Measurements from ENCODE around the gene LTN1. TPM values are rescaled to one million over a fixed set of nuclear protein-coding genes. Genes with fewer than 3 reads are reported as not detected.

LTN1 gene
- total and polyA plus RNA-seq, 2 donors (not counting 1 experiment from before 2014, with no cell fraction given), result 6.6 to 30.1 TPM

DNA sequence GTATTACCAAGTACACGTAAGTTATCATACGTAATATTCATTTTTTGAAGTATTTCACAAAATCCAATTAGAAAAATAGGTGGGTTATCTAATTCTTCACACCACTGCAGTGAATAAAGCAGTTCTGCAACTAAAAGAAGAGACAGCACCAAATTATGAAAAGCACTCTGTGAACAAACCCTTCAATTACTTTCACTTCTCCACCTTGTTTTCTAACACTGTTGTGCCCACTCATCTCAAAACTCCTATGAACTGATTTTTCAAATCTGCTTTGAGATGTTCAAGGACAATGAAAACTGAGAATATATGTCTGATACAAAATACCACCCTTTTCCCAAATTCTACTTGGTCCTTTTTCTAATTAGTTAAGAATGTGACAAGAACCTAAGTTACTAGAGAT lies 39.4 kb downstream of the LTN1 start:
- H2AFZ ChIP-seq (ENCODE audit: insufficient read depth, low read depth, low read length, poor library complexity, severe bottlenecking), result no peak overlapping the region
- Mint-ChIP-seq H3K4me3 (no peak overlapping the region), H3K27me3 (no peaks in the 10 kb centered on the region), H3K4me1 (no peaks in the 10 kb centered on the region), H3K27ac (no peak overlapping the region), H3K9me3 (ENCODE audit: insufficient read depth) (no peaks in the 10 kb centered on the region)
- intact Hi-C loops (cut with micrococcal nuclease), result no loop called here
- no peaks in the 10 kb centered on the region for H3K27me3 ChIP-seq (replicated peaks in 1 of 4; ENCODE audit: control extremely low read depth in 1 of 4, control insufficient read depth in 3 of 4, insufficient read depth in 4 of 4, low read length in 3 of 4)
- ChIA-PET POLR2A (no interaction called here), CTCF (no interaction called here)
- no peaks in the 10 kb centered on the region for H3K79me2 ChIP-seq (ENCODE audit: control insufficient read depth, insufficient read depth, low read length)
- H3K4me2 ChIP-seq (replicated peaks; ENCODE audit: low read depth, low read length, poor library complexity, severe bottlenecking), result no peak overlapping the region
- no peak overlapping the region for H3K27ac ChIP-seq (ENCODE audit: low read length in 2 of 2)
- no CpG with 5 or more reads among the region's 2 CpGs for WGBS (ENCODE audit: insufficient coverage)
- H3K4me3 ChIP-seq (ENCODE audit: control extremely low read depth in 1 of 5, extremely low read depth in 1 of 5, insufficient read depth in 1 of 5, low read depth in 2 of 5, low read length in 4 of 5), result no peak overlapping the region
- no peak overlapping the region for H3K9ac ChIP-seq (ENCODE audit: low read length)
- no peaks in the 10 kb centered on the region for H3K9me3 ChIP-seq (ENCODE audit: control extremely low read depth in 1 of 3, control insufficient read depth in 2 of 3, insufficient read depth in 1 of 3, low read length in 2 of 3)
- ATAC-seq (ENCODE audit: low read depth) (no peak), DNase-seq (no peak)
- no peaks in the 10 kb centered on the region for H4K20me1 ChIP-seq (ENCODE audit: control insufficient read depth, insufficient read depth, low read length, poor library complexity, severe bottlenecking)
- peaks cover 25 to 55% of the 10 kb centered on the region in 2 experiments for H3K36me3 ChIP-seq (replicated peaks in 1 of 2; ENCODE audit: control extremely low read depth in 1 of 2, control insufficient read depth in 1 of 2, extremely low read depth in 1 of 2, insufficient read depth in 2 of 2, low read length in 1 of 2)
- H3K4me1 ChIP-seq (ENCODE audit: control insufficient read depth in 2 of 2, insufficient read depth in 2 of 2, low read length in 2 of 2), result no peaks in the 10 kb centered on the region
- TF ChIP-seq, protein P1, sequence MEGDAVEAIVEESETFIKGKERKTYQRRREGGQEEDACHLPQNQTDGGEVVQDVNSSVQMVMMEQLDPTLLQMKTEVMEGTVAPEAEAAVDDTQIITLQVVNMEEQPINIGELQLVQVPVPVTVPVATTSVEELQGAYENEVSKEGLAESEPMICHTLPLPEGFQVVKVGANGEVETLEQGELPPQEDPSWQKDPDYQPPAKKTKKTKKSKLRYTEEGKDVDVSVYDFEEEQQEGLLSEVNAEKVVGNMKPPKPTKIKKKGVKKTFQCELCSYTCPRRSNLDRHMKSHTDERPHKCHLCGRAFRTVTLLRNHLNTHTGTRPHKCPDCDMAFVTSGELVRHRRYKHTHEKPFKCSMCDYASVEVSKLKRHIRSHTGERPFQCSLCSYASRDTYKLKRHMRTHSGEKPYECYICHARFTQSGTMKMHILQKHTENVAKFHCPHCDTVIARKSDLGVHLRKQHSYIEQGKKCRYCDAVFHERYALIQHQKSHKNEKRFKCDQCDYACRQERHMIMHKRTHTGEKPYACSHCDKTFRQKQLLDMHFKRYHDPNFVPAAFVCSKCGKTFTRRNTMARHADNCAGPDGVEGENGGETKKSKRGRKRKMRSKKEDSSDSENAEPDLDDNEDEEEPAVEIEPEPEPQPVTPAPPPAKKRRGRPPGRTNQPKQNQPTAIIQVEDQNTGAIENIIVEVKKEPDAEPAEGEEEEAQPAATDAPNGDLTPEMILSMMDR (IDR thresholded peaks at IDR 0.05), result no peak
- TF ChIP-seq EZH2 (IDR thresholded peaks at IDR 0.05; ENCODE audit: borderline replicate concordance, insufficient read depth, low read depth, low read length, poor library complexity, severe bottlenecking), result no peak

DNA sequence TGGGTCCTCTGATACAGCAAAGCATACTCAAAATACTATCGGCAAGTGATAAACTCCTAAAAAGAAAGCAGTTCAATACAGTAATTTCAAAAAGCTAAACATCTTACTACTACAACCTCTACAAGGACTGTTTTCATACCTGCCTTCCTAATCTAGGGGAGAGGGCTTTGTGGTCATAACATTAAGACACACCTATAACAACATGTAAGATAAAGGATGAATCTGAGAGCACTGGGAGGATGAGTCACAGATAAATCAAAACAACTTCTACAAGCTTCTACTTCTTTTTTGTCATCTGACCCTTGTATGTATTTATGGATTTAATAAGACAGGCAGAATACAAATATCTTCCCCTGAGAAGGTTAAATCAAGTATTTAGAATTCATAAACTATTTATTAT lies 40.0 kb downstream of the LTN1 start:
- H3K4me2 ChIP-seq (replicated peaks; ENCODE audit: low read depth, low read length, poor library complexity, severe bottlenecking), result no peak overlapping the region
- no peaks in the 10 kb centered on the region for H3K27me3 ChIP-seq (replicated peaks in 1 of 4; ENCODE audit: control extremely low read depth in 1 of 4, control insufficient read depth in 3 of 4, insufficient read depth in 4 of 4, low read length in 3 of 4)
- ChIA-PET POLR2A (no interaction called here), CTCF (interaction anchor here (0.8 kb wide), 1 partner anchor 13 kb away, joined by 4 read pairs; no protein-coding TSS in a partner anchor)
- H3K4me3 Mint-ChIP-seq, result no peak overlapping the region
- ATAC-seq (ENCODE audit: low read depth), result no peak
- no peaks in the 10 kb centered on the region for H3K79me2 ChIP-seq (ENCODE audit: control insufficient read depth, insufficient read depth, low read length)
- peaks cover 25 to 53% of the 10 kb centered on the region in 2 experiments for H3K36me3 ChIP-seq (replicated peaks in 1 of 2; ENCODE audit: control extremely low read depth in 1 of 2, control insufficient read depth in 1 of 2, extremely low read depth in 1 of 2, insufficient read depth in 2 of 2, low read length in 1 of 2)
- H3K9me3 ChIP-seq (ENCODE audit: control extremely low read depth in 1 of 3, control insufficient read depth in 2 of 3, insufficient read depth in 1 of 3, low read length in 2 of 3), result no peaks in the 10 kb centered on the region
- H3K9me3 Mint-ChIP-seq (ENCODE audit: insufficient read depth), result no peaks in the 10 kb centered on the region
- no peak overlapping the region for H2AFZ ChIP-seq (ENCODE audit: insufficient read depth, low read depth, low read length, poor library complexity, severe bottlenecking)
- 100% methylated on average over 1 of the region's 1 CpG for WGBS (ENCODE audit: insufficient coverage)
- no peak overlapping the region for H3K4me3 ChIP-seq (ENCODE audit: control extremely low read depth in 1 of 5, extremely low read depth in 1 of 5, insufficient read depth in 1 of 5, low read depth in 2 of 5, low read length in 4 of 5)
- no peak overlapping the region for H3K27ac Mint-ChIP-seq
- TF ChIP-seq, protein P1 (IDR thresholded peaks at IDR 0.05), result no peak
- TF ChIP-seq EZH2 (IDR thresholded peaks at IDR 0.05; ENCODE audit: borderline replicate concordance, insufficient read depth, low read depth, low read length, poor library complexity, severe bottlenecking), result no peak
- no peaks in the 10 kb centered on the region for H3K4me1 ChIP-seq (ENCODE audit: control insufficient read depth in 2 of 2, insufficient read depth in 2 of 2, low read length in 2 of 2)
- no peaks in the 10 kb centered on the region for H3K4me1 Mint-ChIP-seq
- no peaks in the 10 kb centered on the region for H3K27me3 Mint-ChIP-seq
- no peaks in the 10 kb centered on the region for H4K20me1 ChIP-seq (ENCODE audit: control insufficient read depth, insufficient read depth, low read length, poor library complexity, severe bottlenecking)
- intact Hi-C loops (cut with micrococcal nuclease), result no loop called here
- H3K27ac ChIP-seq (ENCODE audit: low read length in 2 of 2), result no peak overlapping the region
- no peak for DNase-seq
- no peak overlapping the region for H3K9ac ChIP-seq (ENCODE audit: low read length)
